CD4-positive, alpha-beta T cell treated with Interleukin-15 for 4 hours (primary cell): Measurements from ENCODE around the gene SLC6A6.
A peak's percentile ranks its signal among the peaks of the same experiment; 100 is the strongest.
"Not testable (repeated sequence)": the region's sequence is repeated elsewhere in the genome, so short reads cannot be mapped to it uniquely, and the experiment has no call there.

ENCODE experiments used
- DNase-seq: peaks from one replicate; pipeline ENCODE4 v3.0.0-alpha.2; 2020; ENCODE audit warnings: low spot score

Gene SLC6A6

DNA sequence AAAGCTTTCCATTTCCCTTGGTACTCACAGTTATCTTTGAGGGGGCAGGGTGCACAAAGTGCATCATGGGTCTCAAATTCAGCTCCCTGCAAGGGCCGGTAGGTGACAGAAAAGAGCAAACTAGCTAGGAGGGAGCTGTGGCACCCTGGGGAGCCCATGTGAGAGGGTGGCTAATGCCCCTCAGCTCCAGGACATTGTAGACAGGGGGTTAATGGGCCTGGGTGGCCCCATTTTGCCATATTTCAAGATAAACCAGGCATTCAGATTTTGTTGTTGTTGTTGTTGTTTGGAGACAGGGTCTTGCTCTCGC is 3.7 kb upstream of the SLC6A6 start:
- no peak for DNase-seq

DNA sequence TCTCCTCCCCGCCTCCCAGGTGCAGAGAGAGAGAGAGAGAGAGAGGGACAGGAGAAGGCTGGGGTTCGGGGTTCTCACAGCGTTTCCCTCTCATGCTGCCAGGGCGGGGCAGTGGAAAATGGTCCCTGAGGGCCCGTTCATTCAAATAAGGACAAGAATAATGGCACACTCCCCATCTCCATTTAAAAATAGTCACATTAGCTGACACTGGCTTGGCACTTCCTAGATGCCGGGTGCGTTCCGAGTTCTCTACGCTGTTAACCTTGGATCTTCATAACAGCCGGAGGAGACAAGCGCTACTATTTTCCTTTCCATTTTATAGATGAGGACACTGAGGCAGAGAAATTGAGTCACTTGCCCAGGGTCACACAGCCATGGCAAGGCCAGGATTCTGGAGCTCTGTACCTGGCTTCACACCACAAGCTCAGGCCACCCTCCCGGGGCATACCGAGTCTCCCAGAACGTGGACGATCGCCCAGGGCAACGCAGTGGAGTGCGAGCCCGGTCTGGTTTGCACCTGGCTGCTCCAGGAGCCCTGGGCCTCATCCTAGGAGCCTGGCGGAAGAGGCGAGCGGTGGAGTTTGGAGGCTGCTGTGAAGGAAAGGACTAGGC is 608 bp upstream of the SLC6A6 start:
- no peak for DNase-seq

DNA sequence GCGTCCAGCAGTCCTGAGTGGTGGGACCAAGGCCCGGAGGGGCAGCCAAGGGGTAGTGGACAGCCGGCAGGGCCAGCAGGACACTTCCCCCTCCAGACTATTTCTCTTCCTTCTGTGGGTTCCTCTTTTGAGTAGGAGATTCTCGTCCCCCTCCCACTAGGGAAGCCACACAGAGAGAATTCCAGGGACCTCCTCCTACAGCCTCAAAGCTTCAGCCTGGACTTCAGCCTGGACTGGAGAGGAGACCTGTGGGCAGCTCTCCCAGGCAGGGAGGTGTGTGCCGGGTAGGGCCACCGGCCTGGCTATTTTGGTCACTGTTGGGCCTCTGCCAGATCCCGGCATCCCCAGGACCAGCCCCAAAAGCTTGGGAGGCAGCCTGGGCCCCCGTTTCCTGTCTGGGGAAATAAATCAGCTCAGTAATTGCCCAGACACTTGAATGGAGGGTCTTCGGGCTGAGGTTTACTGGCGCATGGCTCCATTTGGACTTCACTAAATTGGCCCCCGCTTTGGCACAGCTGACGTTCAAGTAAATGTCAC is 1.3 kb downstream of the SLC6A6 start:
- DNase-seq = no peak

DNA sequence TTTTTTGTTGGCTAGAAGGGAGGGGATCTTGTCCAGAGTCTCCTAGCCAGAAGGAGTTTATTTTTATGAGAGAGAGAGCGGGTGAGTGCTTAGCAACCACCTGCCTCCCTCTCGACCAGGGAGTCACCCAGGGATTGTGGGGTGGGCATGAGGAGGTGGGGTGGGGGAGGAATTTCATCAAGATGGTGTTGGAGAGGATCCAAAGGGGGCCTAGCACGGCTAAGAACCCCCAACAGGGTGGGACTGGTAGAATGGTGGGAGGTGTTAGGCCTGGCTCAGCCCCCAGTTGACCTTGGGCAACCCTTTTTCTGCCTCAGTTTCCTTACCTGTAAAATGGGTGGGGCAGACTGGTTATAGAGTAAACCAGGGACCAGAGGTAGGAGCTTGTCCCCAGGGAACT is 1.8 kb downstream of the SLC6A6 start:
- DNase-seq = no peak

DNA sequence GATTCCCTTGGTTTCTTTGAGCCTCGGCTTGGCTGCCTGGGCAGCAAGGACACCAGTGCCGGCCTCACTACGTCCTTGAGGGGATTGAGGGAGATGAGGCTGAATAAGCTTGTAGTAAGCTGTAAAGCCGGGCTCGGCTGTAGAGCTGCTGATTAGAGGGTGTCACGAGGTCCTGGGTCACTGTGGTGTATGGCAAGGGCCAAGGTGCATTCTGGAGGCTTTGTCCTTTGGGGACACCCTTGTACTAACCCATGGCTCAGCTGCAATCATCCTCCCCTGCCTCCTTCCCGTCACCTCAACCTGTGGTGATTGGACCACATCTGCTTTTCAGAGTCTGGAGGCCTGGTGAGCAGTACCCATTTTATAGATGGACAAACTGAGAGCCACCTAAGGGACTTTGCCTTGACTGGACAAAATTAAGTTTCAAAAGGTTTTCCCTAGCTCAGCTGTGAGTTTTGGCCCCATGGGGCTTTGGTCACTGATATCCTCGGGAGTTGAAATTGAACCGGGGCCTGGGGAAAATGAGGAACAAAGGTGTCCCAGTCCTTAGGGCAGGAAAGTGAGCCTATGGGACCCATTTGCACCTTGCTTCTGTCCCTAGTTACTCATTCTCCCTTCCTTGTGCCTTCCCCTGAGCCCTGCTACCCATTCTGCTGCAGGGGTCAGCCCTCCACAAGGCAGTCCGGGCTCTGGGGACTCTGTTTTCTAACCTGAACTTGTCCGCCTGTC is 2.4 kb downstream of the SLC6A6 start:
- DNase-seq = no peak

DNA sequence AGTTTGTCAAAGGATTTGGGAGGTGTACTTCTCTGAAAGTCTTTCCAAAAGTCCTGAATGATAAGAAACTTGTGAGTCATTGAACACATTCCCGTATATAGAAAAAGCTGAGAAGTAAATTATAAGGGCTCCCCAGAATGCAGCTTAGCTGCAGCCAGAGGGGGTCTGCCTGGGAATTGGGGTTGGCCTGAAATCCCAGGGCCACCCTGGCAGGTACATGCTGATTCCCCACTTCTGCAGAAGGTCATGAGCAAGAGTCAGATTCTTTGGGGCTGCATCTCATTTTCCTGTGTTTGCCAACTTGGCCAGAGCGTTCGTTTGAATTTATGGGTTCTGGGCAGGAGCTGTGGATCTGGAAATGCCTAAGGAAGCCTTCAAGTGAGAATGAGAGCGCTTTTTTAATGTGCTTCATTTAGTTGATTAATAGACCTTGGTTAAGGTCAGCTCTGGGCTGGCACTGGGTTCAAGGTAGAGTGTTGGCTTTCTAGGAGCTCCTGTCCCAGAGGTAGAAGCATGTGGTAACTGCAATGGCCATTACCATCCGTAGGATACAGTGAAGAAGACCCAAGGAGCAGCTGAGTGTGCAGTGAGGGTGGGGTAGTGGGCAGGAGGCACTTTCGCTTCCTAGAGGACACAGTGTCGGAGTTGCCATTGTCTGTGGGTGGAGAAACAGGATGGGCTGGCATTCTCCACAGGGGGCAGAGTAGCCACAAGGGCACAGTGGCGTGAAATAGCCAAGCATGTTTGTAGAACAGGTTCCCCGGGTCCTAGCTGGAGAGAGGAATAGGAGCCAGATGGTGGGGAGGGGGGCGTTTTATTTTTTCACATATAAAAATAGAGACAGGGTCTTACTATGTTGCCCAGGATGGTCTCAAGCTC is 3.2 kb downstream of the SLC6A6 start:
- no peak for DNase-seq

DNA sequence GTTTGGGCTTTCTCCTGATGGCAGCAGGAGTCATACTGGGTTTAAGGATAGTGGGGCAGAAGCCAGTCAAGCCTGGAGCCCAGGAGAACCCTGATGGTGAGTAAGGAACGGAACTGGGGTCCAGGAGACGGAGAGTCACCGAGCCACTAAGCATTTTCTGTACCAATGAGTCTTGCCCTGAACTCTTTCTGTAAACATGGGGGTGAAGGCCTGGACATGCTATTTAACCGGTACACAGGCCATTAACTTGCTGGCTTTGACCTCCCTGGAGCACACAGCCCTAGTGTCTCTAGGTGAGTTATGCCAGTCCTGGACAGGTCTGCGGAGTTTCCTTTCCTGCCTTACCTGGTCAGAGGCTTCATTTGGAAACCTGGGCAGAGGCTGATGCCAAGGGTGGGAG is 3.9 kb downstream of the SLC6A6 start:
- DNase-seq = no peak

DNA sequence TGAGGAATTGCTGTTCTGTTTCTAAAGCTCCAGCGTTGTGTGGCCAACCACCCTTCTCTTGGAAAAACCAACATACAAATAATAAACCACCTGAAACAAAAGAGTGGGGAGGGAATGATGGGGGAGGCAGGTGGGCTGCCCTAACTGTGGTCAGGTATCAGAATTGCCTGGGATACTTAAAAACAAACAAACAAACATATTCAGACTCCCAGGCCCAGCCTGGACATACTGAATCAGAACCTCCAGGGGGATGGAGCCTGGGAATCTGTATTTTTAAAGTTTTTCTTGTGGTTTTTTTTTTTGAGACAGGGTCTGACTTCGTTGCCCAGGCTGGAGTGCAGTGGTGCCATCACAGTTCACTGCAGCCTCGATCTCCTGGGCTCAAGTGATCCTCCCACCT is 4.4 kb downstream of the SLC6A6 start:
- no peak for DNase-seq

DNA sequence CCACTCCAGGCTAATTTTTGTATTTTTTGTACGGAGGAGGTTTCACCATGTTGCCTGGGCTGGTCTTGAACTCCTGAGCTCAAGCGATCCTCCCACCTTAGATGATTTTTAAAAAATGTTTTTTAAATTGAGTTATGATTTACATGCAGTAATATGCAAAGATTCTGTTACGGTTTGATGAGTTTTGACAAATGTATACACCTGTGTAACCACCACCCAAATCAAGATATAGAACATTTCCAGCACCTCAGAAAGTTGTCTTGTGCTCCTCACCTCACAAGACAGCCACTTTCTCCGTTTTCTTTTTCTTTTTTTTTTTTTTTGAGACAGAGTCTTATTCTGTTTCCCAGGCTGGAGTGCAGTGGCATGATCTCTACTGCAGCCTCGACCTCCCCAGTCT is 4.8 kb downstream of the SLC6A6 start:
- no peak for DNase-seq

DNA sequence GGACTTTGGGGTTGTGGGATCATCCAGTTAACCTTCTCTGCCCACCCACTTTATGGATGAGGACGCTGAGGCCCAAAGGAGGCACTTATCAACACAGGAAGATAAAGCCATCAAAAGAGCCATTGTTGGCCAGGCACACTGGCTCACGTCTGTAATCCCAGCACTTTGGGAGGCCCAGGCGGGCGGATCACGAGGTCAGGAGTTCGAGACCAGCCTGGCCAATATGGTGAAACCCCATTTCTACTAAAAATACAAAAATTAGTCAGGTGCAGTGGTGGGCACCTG is 7.3 kb downstream of the SLC6A6 start:
- not testable (repeated sequence) for DNase-seq

DNA sequence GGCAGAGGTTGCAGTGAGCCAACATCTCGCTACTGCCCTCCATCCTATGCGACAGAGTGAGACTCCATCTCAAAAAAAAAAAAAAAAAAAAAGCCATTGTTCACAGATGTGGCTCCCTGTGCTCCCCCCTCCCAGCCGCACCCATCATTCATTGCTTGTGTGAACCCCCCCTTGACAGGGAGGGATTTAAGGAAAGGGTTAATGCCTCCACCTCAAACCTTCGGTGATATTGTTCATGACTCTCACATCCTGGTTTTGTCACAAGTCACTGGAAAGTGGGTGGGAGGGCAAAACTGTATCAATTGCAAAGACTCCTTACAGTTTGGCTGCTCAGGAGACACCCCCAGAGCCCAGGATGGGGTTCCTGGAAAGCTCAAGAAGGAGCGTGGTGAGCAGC is 7.7 kb downstream of the SLC6A6 start:
- DNase-seq = no peak

DNA sequence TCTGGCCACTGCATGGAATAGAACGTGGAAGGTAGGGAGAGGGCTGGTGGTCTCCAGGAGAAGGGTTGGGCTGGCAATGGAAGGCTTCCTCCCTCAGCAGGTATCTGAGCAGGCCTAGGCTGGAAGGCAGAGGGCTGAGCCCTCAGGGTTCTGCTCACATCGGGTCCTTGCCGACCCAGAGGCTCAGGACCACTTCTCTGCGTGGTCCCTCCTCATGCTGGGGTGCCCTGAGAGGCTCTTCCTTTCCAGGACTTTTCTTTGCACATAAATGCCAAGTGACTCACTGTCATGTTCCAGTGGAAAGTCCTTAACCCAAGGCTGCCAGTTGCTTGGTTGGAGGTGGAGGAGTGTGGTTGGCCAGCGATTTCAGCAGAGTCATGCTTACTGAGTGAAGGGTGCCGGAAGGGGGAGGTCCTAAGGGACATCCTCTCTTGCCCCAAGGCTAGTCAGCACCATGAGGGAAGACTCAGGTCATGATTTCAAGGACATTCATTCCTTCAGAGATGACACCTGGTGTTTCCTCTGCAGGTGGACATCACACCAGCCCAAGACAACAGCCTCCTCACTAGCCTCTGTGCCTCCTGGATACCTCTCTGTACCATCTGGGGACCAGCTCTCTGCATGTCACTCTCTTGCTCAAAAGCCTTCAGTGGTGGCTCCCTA is 8.2 kb downstream of the SLC6A6 start:
- peak; percentile 22 for DNase-seq

DNA sequence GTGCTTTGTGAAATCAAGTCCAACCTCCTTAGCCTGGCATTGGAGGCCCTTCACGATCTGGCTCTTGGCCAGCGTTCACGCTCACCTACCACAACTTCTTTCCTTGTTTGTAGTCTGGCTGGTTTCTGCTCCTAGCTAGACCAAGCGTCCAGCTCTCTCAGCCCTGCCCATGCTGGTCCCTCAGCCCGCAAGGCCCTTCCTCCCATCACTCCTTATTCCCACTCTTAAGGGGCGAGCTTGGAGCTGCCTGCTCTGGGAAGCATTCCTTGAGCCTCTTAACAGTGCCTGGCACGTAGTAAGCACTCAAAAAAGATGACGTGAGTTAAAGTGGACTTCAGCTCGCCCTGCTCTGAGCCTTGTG is 8.7 kb downstream of the SLC6A6 start:
- DNase-seq = no peak

DNA sequence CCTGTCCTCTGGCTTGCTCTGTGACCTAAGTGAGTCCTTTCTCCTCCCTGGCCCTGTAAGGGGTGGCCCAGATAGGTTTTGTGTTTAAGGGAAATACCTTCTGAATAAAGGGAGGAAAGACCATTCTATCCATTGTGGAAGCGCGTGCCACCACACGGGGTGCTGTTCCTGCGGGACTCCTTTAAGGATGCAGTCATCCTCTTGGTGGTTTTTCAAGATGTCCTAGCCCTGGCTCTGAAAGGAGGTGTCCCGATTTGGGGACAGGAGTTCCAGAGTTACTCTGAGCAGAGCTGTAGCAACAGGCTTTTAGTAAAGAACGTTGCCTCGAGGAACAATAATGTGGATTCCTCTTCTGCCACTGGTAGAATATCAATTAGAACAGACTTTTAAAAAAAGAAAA is 9.6 kb downstream of the SLC6A6 start:
- DNase-seq = no peak

DNA sequence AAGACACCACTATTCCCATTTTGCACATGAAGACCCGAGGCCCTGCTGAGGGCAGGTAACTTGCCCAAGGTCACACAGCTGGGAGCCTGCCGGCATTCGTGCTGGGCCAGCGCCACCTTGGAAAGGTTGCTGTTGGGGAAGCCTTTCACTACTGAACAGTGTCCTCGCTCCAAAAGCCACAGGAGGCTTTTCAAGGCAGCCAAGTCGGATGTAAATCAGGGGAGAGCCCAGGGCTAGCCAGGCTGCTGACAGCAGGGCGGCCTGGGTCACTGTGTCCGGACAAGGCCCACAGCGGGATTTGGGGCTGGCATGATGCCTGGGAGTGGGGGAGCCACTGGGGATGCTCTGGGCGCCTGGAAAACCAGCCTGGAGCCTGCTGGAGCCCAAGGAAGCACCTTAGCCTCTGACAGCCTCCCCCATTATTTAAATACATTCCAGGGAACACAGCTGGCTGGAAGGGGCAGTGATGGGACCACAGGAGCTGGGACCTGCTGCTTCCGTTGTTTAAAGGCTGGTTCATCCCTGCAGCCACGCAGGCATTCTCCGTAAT is 10.5 kb downstream of the SLC6A6 start:
- no peak for DNase-seq

DNA sequence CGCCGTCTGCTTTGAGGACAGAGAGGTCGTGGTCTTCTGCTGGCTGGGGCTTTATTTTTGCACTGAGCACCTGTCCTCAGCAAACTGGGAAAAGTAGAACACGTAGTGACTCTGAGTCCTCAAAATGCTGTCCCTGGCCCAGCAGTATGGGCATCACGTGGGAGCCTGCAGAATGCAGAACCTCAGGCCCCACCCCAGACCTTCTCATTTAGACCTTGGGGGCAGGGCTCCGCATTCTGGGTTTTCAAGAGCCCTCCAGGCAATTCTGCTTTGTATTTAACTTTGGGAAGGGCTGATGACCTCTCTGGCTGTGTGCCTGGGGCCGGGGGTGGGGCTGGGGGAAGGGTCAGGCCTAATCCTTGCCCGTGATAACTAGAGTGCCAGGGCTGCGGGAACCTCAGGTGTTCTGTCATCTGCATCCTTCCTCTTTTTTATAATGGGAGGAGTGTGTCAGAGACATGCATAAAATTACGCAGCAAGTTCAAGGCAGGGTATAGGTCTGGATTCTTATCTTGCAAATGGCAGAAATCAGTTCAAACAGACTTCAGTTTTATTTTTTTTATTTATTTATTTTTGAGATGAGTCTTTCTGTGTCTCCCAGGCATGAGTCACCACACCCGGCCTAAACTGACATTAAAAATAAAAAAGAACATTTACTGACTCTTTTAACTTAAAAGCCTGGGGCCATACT is 11.1 kb downstream of the SLC6A6 start:
- no peak for DNase-seq

DNA sequence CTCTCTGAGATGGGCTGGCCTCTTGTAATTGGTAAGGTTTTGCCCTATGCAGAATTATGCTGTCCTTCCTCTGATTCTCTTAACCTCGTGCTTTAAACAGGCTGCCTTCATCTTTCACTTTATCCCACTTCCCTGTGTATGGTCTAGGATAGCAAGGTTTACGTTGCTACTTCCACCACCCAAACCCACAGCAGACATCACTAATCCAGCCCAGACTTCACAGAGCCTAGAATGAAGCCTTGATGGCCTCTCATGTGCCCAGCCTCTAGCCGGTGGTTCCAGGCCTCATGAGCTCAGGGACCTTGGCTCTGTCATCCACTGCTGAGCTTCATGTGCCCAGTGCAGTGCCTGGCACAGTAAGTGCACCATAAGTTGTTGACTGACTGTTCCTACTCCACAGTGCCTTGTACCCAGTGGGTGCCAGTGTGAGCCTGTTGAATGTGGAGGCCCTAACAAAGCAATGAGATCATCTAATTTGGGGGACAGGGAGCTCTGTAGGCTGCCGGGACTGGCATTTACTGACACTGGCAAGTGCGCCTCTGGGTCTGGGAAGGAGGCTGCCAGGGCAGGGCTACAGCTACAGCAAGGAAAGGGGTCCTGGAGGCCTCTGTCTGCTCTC is 12.5 kb downstream of the SLC6A6 start:
- no peak for DNase-seq

DNA sequence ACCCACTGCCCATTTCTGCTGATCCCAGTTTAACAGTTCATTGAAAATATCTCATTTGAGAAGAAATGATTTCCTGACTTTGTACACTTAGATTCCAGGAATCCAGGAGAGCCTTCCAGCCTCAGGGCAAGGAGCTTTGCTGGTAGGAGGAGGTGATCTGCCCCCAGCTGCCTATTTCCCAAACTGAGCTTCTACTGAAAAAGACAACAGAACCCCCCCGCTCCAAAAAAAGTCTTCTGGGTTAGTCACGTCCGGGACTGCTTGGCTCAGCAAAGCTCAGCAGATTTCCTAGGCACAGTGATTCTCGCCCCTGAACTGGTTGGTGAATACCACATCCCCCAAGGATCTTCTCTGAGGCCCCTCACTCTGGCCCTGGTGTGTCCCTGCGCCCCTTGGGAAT is 13.1 kb downstream of the SLC6A6 start:
- no peak for DNase-seq

DNA sequence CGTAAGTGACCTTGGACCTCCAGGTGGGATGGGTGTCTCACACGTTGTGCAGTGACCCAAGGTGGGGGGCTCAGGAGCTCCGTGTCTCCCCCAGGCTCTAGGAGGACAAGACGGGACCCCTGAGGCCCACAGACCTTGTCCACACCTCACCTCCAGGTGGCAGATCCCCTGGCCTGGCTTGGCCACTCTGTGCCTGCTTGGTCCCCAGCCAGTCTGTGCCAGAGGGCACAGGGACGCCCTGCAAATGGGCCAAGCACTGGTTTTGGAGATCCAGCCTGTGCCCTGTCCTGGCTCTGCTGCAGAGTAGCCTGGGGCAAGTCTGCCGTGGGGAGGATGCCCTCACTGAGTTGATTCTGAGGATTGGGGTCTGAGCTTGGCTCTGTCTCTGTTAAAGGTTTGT is 14.0 kb downstream of the SLC6A6 start:
- no peak for DNase-seq

DNA sequence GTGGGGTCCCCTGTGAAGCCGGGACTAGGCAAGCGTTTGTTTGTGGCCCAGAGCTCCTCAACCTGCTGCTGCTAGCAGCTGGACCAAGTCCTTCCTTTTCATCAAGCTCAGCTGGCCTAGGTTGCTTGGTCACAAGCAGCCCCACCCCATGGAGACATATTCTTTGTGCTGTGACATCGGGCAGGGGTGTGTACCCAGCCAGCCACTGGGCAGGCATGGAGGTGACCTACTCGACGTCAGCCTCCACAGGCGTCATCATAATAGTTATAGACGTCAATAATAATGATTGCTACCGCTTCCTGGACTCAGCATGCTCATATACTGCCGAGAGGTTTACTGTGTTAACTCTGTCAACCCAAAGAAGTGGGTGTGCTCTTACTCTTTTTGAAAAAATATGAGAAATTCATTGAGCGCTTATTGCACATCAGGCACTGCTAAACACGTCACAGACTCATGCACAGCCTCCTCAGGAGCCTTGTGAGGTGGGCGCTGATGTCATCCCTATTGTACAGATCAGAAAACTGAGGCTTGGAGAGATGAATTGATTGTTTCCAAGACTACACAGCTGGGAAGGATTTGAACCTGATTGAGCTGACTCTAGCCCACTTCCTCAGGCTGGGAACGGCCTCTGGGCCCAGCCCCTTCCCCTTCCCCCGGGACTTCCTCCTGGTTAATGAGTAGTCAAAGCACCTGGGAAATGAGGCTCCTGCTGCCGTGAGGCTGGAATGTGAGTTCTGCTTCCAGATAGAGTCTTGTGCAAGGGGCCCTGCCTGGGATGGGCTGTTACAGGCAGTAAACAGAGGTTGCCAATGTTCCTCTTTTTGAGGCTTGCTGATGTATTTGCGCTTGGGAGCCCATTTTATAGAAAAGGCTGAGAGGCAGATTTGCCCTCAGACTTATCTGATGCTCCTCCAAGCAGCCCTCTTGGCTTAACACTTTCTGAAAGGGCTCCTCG is 16.2 kb downstream of the SLC6A6 start:
- DNase-seq = no peak
